ENCODE measurements around the gene ACP7.

Gene ACP7

DNA sequence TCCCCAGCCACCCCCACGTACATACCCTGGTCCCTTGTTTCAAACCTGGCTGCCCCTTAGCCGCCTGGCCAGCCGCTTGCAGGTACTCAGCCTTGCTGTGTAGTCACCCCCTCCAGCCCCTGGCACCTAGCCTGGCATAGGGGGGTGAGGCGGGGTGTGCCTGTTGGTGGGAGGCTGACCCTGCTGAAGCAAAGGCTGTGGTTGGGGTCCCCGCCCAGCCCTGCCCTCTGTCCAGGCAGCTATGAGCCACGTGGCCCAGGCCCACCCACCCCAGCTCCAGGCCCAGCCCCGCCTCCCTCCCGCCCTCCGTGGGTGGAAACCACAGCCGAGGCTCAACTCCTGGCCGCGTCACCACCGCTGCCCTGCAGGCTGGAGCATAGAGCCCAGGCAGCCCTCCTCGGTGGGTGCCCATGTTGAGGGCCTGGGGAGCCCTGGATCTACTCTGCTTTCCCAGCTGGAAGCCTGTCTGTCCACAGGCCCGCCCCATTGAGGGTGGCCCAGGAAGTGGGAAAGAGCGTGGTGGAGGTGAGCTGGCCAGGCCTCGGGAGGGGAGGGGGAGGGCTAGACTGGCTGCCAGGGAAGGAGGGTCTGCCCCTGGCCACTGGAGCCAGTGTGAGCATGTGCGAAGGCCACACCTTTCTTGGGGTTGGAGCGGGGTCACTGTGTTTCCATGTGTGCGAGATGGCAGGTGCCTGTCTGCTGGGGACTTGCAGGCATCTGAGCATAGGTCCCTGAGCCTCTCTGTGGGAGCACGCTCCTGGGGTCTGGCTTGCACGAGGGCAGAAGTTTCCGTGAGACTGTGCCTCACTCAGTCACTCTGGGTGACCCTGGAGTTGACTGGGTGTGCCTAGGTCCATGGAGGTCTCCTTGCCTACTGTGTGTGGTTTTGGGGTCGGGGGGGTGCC lies 72.4 kb downstream of the ACP7 start:
- no peak overlapping the region for H3K4me3 ChIP-seq (ENCODE audit: low read depth, low read length)

DNA sequence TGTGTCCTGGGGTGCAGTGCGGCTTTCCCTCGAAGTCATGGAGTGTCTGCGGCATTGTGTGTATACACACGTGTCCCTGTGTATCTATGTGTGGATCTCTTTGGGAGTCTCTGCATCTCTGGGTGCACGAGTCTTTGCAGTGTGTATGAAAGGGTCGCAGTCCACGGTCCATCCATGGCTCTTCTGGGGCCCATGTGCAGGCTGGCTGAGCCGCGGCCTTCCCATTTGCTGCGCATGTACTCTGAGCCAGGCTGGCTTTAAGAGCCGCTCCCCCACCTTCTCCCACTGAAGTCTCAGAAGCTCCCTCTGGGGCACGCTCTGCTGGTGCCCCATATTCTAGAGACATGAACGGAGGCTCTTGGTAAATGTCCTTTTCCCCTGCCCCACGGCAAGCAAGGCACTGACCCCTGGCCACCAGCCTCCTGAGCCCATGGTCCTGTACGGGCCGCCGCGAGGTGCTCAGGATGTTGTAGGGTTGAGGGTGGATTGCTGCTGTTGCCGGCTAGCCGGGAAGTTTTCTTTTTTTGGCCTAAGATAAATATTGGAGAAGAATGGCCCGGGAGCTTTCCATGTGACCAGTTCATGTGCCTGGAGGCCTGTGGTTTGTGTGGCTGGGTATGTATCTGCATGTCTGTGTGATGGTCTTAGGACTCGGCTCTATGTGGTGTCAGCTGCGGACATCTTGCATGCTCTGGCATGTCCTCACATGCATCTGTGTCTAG lies 73.3 kb downstream of the ACP7 start:
- no peak overlapping the region for H3K4me3 ChIP-seq (ENCODE audit: low read depth, low read length)
- TF ChIP-seq, protein P1, sequence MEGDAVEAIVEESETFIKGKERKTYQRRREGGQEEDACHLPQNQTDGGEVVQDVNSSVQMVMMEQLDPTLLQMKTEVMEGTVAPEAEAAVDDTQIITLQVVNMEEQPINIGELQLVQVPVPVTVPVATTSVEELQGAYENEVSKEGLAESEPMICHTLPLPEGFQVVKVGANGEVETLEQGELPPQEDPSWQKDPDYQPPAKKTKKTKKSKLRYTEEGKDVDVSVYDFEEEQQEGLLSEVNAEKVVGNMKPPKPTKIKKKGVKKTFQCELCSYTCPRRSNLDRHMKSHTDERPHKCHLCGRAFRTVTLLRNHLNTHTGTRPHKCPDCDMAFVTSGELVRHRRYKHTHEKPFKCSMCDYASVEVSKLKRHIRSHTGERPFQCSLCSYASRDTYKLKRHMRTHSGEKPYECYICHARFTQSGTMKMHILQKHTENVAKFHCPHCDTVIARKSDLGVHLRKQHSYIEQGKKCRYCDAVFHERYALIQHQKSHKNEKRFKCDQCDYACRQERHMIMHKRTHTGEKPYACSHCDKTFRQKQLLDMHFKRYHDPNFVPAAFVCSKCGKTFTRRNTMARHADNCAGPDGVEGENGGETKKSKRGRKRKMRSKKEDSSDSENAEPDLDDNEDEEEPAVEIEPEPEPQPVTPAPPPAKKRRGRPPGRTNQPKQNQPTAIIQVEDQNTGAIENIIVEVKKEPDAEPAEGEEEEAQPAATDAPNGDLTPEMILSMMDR (IDR thresholded peaks at IDR 0.05; ENCODE audit: borderline replicate concordance, insufficient read depth, low read depth, low read length), result no peak

More for the DNA sequence above, 72.4 kb downstream of the ACP7 start:
- TF ChIP-seq, protein P1 (IDR thresholded peaks at IDR 0.05; ENCODE audit: borderline replicate concordance, insufficient read depth, low read depth, low read length), result no peak

GRCh38 chr19:39157997-39158389 lies 73.8 kb downstream of the ACP7 start:
- TF ChIP-seq, protein P1 (IDR thresholded peaks at IDR 0.05; ENCODE audit: borderline replicate concordance, insufficient read depth, low read depth, low read length), result no peak
- no peak overlapping the region for H3K4me3 ChIP-seq (ENCODE audit: low read depth, low read length)

GRCh38 chr19:39158646-39159260 lies 74.6 kb downstream of the ACP7 start:
- TF ChIP-seq, protein P1 (IDR thresholded peaks at IDR 0.05; ENCODE audit: borderline replicate concordance, insufficient read depth, low read depth, low read length), result no peak
- H3K4me3 ChIP-seq (ENCODE audit: low read depth, low read length), result no peak overlapping the region

DNA sequence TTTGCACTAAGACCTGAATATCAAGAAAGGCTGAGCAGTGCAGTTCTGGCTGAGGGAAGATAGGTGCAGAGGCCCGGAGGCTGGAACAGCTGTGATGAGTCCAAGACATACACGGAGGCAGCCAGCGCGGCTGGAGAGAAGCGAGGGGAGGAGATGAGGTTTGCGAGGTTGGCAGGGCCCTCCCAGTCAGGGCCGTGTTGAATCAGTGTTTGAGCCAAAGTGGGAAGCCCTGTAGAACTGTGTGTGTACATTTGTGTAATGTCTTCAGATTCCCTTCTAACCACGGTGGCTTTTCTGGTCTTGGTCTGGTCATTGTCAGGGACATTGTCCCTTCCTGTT lies 76.3 kb downstream of the ACP7 start:
- TF ChIP-seq, protein P1 (IDR thresholded peaks at IDR 0.05; ENCODE audit: borderline replicate concordance, insufficient read depth, low read depth, low read length), result no peak
- no peak overlapping the region for H3K4me3 ChIP-seq (ENCODE audit: low read depth, low read length)
